K562 (cell line): ENCODE results near the gene HDAC10. TPM values are rescaled to one million over a fixed set of nuclear protein-coding genes. Genes with fewer than 3 reads are reported as not detected.

Experiments used
- ATAC-seq: fragments of 200-7000 bp; cut with Tn5 transposase; 3 replicates; pipeline ENCODE4 v1.9.1; 2020; ENCODE audit warnings: moderate library complexity
- BruUV-seq: library from RNA; stranded (reverse); fragments of 400-500 nt; replicated peaks from 2 replicates; lab custom pipeline; 2021; lab: Mats Ljungman, UMichigan
- CTCF ChIA-PET: fragments of 300-600 bp; formaldehyde crosslinking; extraction: SDS; loops from one replicate; lab custom pipeline; 2021; ENCODE audit warnings: low intra/inter-chr PET ratio; lab: Yijun Ruan, JAX
- POLR2A ChIA-PET: fragments of 300-600, 350-650 bp; sonication (Branson Sonifier 250); formaldehyde crosslinking; extraction: SDS; loops from one replicate; lab custom pipeline; 2021; ENCODE audit warnings: antibody characterized with exemption, inconsistent platforms; lab: Yijun Ruan, JAX
- DNase-seq, 4 experiments: peaks; one replicate each; pipeline versions ENCODE4 v3.0.0 to v3.0.0-alpha.2; 2011 to 2018; ENCODE audit warnings: low spot score in 3 of 4, mixed read lengths in 3 of 4; ENCODE audit errors: extremely low read depth in 1 of 4
- FAIRE-seq: peaks from 2 replicates; lab custom pipeline; 2011; peaks lifted over from hg19 to GRCh38; lab: Jason Lieb, UNC
- H2AFZ ChIP-seq: 2 replicates; pipeline ENCODE4 v1.6.0; 2011; ENCODE audit warnings: low read depth, low read length, control low read depth, inconsistent platforms
- H3K27ac ChIP-seq: fragments of 200-600 bp; 3 replicates; pipeline ENCODE4 v1.8.0; 2011; ENCODE audit warnings: low read depth, mild to moderate bottlenecking, control low read depth, inconsistent platforms, low read length, moderate library complexity, mixed read lengths; ENCODE audit errors: extremely low read depth
- H3K27me3 ChIP-seq, 2 experiments: fragments of 300-600 bp in 1 of 2; 2 replicates in 1 of 2; 3 replicates in 1 of 2; pipeline versions ENCODE4 v1.6.0 to v1.8.0; 2011; ENCODE audit warnings: inconsistent platforms in 2 of 2, low read length in 2 of 2, mild to moderate bottlenecking in 1 of 2, mixed read lengths in 1 of 2, moderate library complexity in 1 of 2; ENCODE audit not compliant: control insufficient read depth in 2 of 2, insufficient read depth in 2 of 2
- H3K36me3 ChIP-seq: fragments of 300-600 bp; 3 replicates; pipeline ENCODE4 v1.8.0; 2011; ENCODE audit warnings: mild to moderate bottlenecking, low read length, inconsistent platforms; ENCODE audit not compliant: control insufficient read depth, insufficient read depth
- H3K4me1 ChIP-seq, 2 experiments: fragments of 200-600 bp in 1 of 2; replicated peaks in 1 of 2; 2 replicates in 1 of 2; 3 replicates in 1 of 2; pipeline versions ENCODE4 v1.5.1 to v1.8.0; 2011; ENCODE audit warnings: inconsistent platforms in 2 of 2, low read length in 2 of 2, mild to moderate bottlenecking in 1 of 2, mixed read lengths in 1 of 2, moderate library complexity in 1 of 2; ENCODE audit not compliant: control insufficient read depth in 2 of 2, insufficient read depth in 2 of 2
- H3K4me2 ChIP-seq: 2 replicates; pipeline ENCODE4 v1.6.1; 2011; ENCODE audit warnings: low read length, control low read depth, inconsistent platforms, mixed read lengths; ENCODE audit not compliant: insufficient read depth
- H3K4me3 ChIP-seq: fragments of 200-600 bp; sonication (generic), shearing (Covaris generic); 2 replicates; pipeline ENCODE4 v1.5.1; 2016; ENCODE audit warnings: control low read depth, inconsistent platforms
- H3K79me2 ChIP-seq: fragments of 200-600 bp; 3 replicates; pipeline ENCODE4 v1.8.0; 2011; ENCODE audit warnings: low read length, inconsistent platforms; ENCODE audit not compliant: control insufficient read depth, insufficient read depth
- H3K9ac ChIP-seq, 2 experiments: 2 replicates each; pipeline versions ENCODE4 v1.6.0 to v1.6.1; 2011; ENCODE audit warnings: low read depth in 2 of 2, low read length in 2 of 2, control low read depth in 1 of 2, inconsistent platforms in 1 of 2, mild to moderate bottlenecking in 1 of 2, mixed read lengths in 1 of 2; ENCODE audit not compliant: insufficient read depth in 1 of 2
- H3K9me1 ChIP-seq: one replicate; pipeline ENCODE4 v1.6.0; 2011; ENCODE audit warnings: inconsistent platforms, mild to moderate bottlenecking, low read length, moderate library complexity; ENCODE audit not compliant: control insufficient read depth, insufficient read depth
- H3K9me3 ChIP-seq: replicated peaks from 2 replicates; pipeline ENCODE4 v1.5.1; 2011; ENCODE audit warnings: low read depth, low read length, inconsistent platforms; ENCODE audit not compliant: control insufficient read depth, insufficient read depth
- H4K20me1 ChIP-seq: replicated peaks from 2 replicates; pipeline ENCODE4 v1.6.1; 2011; ENCODE audit warnings: low read length, inconsistent platforms, mixed read lengths; ENCODE audit not compliant: control insufficient read depth, insufficient read depth
- BRD9 ChIP-seq: fragments of 450-650 bp; IDR thresholded peaks from 2 replicates; pipeline ENCODE4 v1.6.1; 2018; ENCODE audit warnings: low read depth; ENCODE audit not compliant: partially characterized antibody
- ELF2 ChIP-seq: fragments of 250-450 bp; sonication (Bioruptor Pico); IDR thresholded peaks from 2 replicates; pipeline ENCODE4 v1.5.0; 2021; ENCODE audit warnings: mild to moderate bottlenecking
- EWSR1 ChIP-seq: fragments of 450-650 bp; IDR thresholded peaks from 2 replicates; pipeline ENCODE4 v1.6.1; 2018; ENCODE audit warnings: borderline replicate concordance, mild to moderate bottlenecking, low read depth, moderate library complexity; ENCODE audit not compliant: partially characterized antibody
- HSF4 ChIP-seq: fragments of 250-450 bp; sonication (Bioruptor Pico); IDR thresholded peaks from 2 replicates; pipeline ENCODE4 v2.1.2; 2022; ENCODE audit warnings: mild to moderate bottlenecking, moderate library complexity, borderline replicate concordance
- JUND ChIP-seq, 2 experiments: IDR thresholded peaks; 2 replicates in 1 of 2; 3 replicates in 1 of 2; pipeline ENCODE4 v1.6.1; 2011; ENCODE audit warnings: borderline replicate concordance in 2 of 2, low read depth in 2 of 2, low read length in 2 of 2, improper control_type of control experiment in 1 of 2, missing biosample characterization in 1 of 2, missing genetic modification characterization in 1 of 2, missing genetic modification reagents in 1 of 2
- NFATC3 ChIP-seq: fragments of 450-650 bp; IDR thresholded peaks from 2 replicates; pipeline ENCODE4 v1.6.1; 2017; ENCODE audit warnings: mild to moderate bottlenecking
- SMC3 ChIP-seq: conservative IDR thresholded peaks from 2 replicates; pipeline ENCODE4 v1.6.1; 2011; ENCODE audit warnings: low read depth, low read length, improper control_type of control experiment; ENCODE audit not compliant: insufficient read depth
- ZNF175 ChIP-seq: fragments of 200-800 bp; sonication (Bioruptor generic); IDR thresholded peaks from 2 replicates; pipeline ENCODE4 v1.6.1; 2016; ENCODE audit warnings: low read depth, mild to moderate bottlenecking, missing genetic modification characterization, missing compliant biosample characterization
- WGBS: fragments of 100-300 bp; shearing (Covaris generic); methylation state at CpG from one replicate; pipeline ENCODE4 v1.1.6; 2016; ENCODE audit warnings: low coverage, mixed read lengths; ENCODE audit not compliant: insufficient coverage; ENCODE audit errors: missing lambda C conversion rate; 5-methylcytosine and 5-hydroxymethylcytosine counted together
- in situ Hi-C: fragments of 300-500 bp; cut with MboI; formaldehyde crosslinking; loops from 4 replicates; pipeline ENCODE4 v1.15.0; 2018; ENCODE audit warnings: inconsistent platforms, mixed read lengths
- intact Hi-C: fragments of 100-400 bp; cut with micrococcal nuclease; formaldehyde crosslinking; loops from 2 replicates; pipeline ENCODE4 v1.14.2; 2022
- polyA plus RNA-seq, 8 experiments: library from polyadenylated mRNA; depleted of rRNA in 4 of 8; stranded (reverse) in 5 of 8; unstranded in 3 of 8; fragments of >200 nt; fragmentation: Nextera tagmentation in 2 of 8; fragmentation: Illumina TruSeq in 1 of 8; extraction: Ambion mirVana in 2 of 8; extraction: Trizol in 1 of 8; gene quantifications; 2 replicates each; pipeline versions ENCODE4 v1.2.1 to v1.2.3, GENCODE V29; 2011 to 2014; ENCODE audit warnings: inconsistent platforms in 1 of 8, missing spikeins in 1 of 8
- total RNA-seq, 7 experiments: library from RNA; depleted of rRNA in 6 of 7; stranded (reverse); fragments of >200 nt in 6 of 7; fragmentation: Illumina TruSeq in 2 of 7; extraction: Trizol in 2 of 7; gene quantifications; 2 replicates each; pipeline versions ENCODE4 v1.2.1 to v1.2.3, GENCODE V29; 2011 to 2021; ENCODE audit warnings: low replicate concordance in 1 of 7
- TF ChIP-seq, protein P1 (sequence below): fragments of 450-650 bp; formaldehyde crosslinking; IDR thresholded peaks from 2 replicates; pipeline ENCODE4 v1.4.0; 2022; ENCODE audit warnings: missing genetic modification characterization

Gene HDAC10
- total and polyA plus RNA-seq, 9 of the 15 experiments (the other 6 are each of a cell fraction or from before 2014, with no cell fraction given), result 0.10 to 44.2 (median 6.5) TPM

DNA sequence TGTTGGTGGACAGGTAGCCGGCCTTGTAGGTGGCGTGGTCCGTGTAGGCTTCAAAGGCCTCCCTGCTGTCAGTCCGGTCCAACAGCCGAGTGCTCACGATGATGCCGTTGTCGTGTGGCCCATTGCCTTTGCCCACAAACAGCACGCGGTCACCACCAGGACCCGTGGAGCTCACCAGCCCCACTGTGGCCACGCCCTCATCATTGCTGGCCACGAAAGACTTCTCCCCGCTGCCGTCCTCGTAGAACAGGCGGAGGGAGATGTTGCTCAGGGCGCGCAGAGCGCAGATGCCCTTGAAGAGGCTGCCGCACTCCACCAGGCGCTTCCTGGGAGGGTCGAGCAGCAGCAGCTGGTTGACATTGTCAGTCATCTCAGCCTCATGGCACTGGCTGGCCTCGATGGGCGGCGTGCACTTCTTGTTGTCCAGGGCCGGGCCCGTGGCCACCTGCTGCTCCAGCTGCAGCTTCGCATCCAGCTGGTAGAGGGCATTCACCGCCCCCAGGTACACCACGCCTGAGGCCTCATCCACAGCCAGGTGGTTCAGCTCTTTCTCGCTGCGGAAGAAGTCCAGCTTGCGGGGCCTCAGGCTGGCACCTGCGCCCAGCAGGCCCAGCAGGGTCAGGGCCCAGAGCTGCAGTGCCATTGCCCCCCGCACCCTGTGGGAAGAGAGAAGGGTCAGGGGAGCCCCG is 39.0 kb upstream of the HDAC10 start:
- BruUV-seq, result no TSS peak
- FAIRE-seq, result no peak
- 92% methylated on average over 17 of the region's 37 CpGs for WGBS

More for the DNA sequence above, 39.0 kb upstream of the HDAC10 start:
- DNase-seq (no peak), ATAC-seq (no peak)
- ChIA-PET POLR2A (no interaction called here), CTCF (no interaction called here)
- no peak overlapping the region for H3K9ac ChIP-seq
- no peaks in the 10 kb centered on the region for H3K9me1 ChIP-seq
- H3K4me1 ChIP-seq, result peaks cover 0 to 37% of the 10 kb centered on the region in 2 experiments; a peak in 2 of 5 replicates
- no peaks in the 10 kb centered on the region for H3K27me3 ChIP-seq
- in situ Hi-C loops, result no loop called here
- no peak overlapping the region for H3K27ac ChIP-seq
- no peaks in the 10 kb centered on the region; the same call in 1 of the 3 replicates for H3K79me2 ChIP-seq
- H3K36me3 ChIP-seq, result peaks cover 26% of the 10 kb centered on the region; the same call in 1 of the 3 replicates
- intact Hi-C loops, result no loop called here
- H3K9me3 ChIP-seq, result no peaks in the 10 kb centered on the region
- H3K4me3 ChIP-seq, result no peak overlapping the region
- H3K4me2 ChIP-seq, result no peak overlapping the region
- H2AFZ ChIP-seq, result no peak overlapping the region
- TF ChIP-seq ZNF175, result no peak
- no peak for TF ChIP-seq BRD9
- TF ChIP-seq, protein P1, sequence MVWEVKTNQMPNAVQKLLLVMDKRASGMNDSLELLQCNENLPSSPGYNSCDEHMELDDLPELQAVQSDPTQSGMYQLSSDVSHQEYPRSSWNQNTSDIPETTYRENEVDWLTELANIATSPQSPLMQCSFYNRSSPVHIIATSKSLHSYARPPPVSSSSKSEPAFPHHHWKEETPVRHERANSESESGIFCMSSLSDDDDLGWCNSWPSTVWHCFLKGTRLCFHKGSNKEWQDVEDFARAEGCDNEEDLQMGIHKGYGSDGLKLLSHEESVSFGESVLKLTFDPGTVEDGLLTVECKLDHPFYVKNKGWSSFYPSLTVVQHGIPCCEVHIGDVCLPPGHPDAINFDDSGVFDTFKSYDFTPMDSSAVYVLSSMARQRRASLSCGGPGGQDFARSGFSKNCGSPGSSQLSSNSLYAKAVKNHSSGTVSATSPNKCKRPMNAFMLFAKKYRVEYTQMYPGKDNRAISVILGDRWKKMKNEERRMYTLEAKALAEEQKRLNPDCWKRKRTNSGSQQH (CRISPR knock-in tag), result no peak
- TF ChIP-seq JUND (IDR thresholded peaks at IDR 0.05; ENCODE audit: borderline replicate concordance, low read depth, low read length), result no peak
- TF ChIP-seq JUND (tag; IDR thresholded peaks at IDR 0.05; ENCODE audit: borderline replicate concordance, low read depth, low read length), result no peak
- TF ChIP-seq NFATC3, result no peak
- no peak for TF ChIP-seq ELF2 (CRISPR knock-in tag)
- TF ChIP-seq SMC3, result no peak
- TF ChIP-seq HSF4 (CRISPR knock-in tag), result no peak
- TF ChIP-seq EWSR1, result no peak
- no peaks in the 10 kb centered on the region for H4K20me1 ChIP-seq
